NB4 (cell line): ENCODE results near the gene CSNK2A3.
A peak's percentile ranks its signal among the peaks of the same experiment; 100 is the strongest.

Experiments
- DNase-seq: peaks from one replicate; pipeline ENCODE4 v3.0.0; 2010; ENCODE audit warnings: low read depth
- H3K4me3 ChIP-seq: one replicate; pipeline ENCODE4 v1.5.1; 2011; ENCODE audit warnings: mild to moderate bottlenecking, low read depth, low read length, moderate library complexity
- MYC ChIP-seq: IDR thresholded peaks from 2 replicates; pipeline ENCODE4 v1.6.1; 2011; ENCODE audit warnings: low read depth, low read length
- POLR2A ChIP-seq: IDR thresholded peaks from 2 replicates; pipeline ENCODE4 v1.6.1; 2011; ENCODE audit warnings: mild to moderate bottlenecking; ENCODE audit not compliant: insufficient read length; ENCODE audit errors: extremely low read depth
- TF ChIP-seq, protein P1 (sequence below): IDR thresholded peaks from one replicate; pipeline ENCODE4 v1.5.1; 2012; ENCODE audit warnings: low read depth, low read length
- TF ChIP-seq, protein P2 (sequence below): IDR thresholded peaks from 2 replicates; pipeline ENCODE4 v1.6.1; 2011; ENCODE audit warnings: low read depth, low read length

Gene CSNK2A3

DNA sequence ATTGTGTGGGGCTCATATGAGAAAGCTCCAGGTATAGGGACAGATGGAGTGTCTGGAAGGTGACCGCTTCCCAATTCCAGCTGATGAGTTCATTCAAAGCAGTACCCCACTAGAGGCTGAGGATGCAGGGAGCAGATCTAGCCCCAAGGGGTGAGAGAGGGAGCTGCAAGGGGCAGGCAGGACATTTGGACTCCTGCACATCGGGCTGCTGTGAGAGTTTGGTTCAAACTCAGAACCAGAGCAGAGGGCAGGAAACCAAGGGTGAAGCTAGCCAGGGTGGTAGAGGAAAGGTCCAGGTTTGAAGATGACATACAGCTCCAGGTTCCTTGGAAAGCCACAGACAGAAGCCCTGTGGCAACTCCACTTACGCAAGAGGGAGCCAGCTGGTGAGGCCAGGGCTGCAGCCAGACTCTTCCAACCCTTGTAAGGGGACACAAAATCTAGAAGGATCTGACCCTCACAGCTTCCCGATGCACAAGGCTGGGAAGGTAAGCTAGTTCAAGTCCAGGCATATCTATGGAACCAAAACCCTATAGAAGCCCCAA, 1.9 kb downstream of the CSNK2A3 start:
- TF ChIP-seq, protein P1, sequence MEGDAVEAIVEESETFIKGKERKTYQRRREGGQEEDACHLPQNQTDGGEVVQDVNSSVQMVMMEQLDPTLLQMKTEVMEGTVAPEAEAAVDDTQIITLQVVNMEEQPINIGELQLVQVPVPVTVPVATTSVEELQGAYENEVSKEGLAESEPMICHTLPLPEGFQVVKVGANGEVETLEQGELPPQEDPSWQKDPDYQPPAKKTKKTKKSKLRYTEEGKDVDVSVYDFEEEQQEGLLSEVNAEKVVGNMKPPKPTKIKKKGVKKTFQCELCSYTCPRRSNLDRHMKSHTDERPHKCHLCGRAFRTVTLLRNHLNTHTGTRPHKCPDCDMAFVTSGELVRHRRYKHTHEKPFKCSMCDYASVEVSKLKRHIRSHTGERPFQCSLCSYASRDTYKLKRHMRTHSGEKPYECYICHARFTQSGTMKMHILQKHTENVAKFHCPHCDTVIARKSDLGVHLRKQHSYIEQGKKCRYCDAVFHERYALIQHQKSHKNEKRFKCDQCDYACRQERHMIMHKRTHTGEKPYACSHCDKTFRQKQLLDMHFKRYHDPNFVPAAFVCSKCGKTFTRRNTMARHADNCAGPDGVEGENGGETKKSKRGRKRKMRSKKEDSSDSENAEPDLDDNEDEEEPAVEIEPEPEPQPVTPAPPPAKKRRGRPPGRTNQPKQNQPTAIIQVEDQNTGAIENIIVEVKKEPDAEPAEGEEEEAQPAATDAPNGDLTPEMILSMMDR = no peak
- TF ChIP-seq POLR2A = no peak
- TF ChIP-seq MYC = no peak
- TF ChIP-seq, protein P2, sequence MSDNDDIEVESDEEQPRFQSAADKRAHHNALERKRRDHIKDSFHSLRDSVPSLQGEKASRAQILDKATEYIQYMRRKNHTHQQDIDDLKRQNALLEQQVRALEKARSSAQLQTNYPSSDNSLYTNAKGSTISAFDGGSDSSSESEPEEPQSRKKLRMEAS = no peak
- DNase-seq = peak; percentile 8
- no peak overlapping the region for H3K4me3 ChIP-seq

DNA sequence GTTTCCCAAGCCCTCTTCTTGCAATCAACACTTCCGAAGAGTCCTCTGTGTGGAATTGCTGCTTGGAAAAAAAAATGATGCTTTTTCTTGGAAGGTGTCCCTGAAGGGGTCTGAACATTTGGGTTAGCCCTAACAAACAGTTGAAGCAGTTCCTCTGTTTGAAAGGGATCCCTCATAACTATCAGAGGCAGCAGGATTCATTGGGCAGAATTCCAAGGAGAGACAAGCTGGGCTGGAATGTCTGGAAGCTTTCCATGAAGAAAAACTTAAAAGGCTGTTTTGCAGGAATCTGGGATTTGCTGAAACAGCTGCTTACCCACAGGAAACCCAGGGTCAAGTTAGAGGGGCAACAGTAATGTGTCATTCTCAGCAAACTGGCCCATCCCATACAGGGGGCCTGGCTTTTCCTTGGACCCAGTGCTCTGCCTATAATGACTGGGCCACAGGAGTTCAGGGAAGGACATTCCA, 3.1 kb downstream of the CSNK2A3 start:
- no peak for DNase-seq
- TF ChIP-seq, protein P1 = no peak
- TF ChIP-seq MYC = no peak
- no peak for TF ChIP-seq POLR2A
- TF ChIP-seq, protein P2 = no peak
- no peak overlapping the region for H3K4me3 ChIP-seq

DNA sequence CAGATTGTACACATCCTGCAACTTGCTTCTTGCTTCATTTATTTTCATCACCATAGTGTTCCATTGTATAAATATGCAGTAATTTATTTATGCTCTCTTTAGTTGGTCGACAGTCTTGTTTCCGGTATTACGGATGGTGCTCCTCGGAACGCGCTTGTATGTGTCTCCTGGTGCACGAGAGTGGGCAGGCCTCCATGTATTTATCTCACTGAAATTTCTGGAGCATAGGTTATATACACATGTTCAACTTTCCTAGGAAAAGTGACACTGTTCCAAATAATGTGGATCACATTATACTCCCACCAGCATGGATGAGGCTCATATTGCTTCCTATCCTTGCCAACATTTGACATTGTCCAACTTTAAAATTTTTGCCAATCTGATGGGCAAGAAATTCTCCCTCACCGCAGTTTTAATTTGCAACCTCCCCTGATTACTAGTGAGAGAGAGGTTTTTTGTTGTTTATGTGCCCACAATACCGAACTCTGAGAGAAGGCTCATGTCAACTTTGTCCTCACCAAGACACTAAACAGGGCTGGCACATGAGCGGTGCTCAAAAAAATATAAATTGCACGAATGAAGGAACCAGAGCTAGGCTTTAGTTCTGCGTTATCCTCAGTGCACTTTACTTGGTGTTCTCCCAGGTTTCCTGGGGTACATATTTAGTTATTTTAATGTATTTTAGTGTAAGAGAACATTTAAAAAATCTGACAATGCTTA, 3.8 kb downstream of the CSNK2A3 start:
- DNase-seq = no peak
- no peak for TF ChIP-seq POLR2A
- TF ChIP-seq, protein P2 = no peak
- TF ChIP-seq, protein P1 = no peak
- TF ChIP-seq MYC = no peak

DNA sequence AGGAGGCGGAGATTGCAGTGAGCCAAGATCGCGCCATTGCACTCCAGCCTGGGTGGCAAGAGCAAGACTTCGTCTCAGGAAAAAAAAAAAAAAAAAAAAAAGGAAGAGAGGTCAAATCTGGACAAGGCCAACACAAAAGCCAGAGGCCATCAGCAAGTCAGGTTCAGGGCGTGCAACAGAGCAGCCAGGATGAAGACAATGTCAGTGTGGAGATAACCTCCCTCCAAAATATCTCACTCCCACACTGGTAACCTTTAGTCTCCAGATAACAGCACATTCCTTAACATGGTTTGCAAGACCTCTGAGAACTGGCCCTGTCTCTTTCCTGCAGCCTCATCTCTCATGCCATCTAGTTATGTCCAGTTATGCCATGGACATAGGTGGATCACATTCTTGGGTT, 4.7 kb downstream of the CSNK2A3 start:
- no peak for DNase-seq
- no peak overlapping the region for H3K4me3 ChIP-seq
- TF ChIP-seq, protein P1 = no peak
- TF ChIP-seq, protein P2 = no peak
- TF ChIP-seq MYC (no peak), POLR2A (no peak)

More for the DNA sequence above, 3.8 kb downstream of the CSNK2A3 start:
- H3K4me3 ChIP-seq = no peak overlapping the region

DNA sequence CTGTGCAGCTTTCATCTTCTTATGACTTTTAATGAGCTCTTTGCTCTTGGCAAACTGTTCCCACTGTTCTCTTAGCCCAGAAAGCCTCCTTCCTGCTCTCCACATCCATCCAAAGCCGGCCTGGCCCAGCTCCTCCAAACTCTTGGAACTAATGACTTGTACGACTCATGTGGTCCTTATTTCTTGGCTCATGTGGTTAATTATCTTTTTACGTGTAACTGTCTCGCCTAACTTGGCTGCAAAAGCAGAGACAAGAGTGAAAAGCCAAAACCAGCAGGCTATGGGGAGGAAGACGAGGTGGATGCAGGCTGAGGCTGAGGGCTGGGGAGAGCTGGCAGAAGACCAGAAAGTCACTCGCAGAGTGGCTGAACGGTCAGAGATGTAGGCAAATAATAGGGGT, 5.5 kb downstream of the CSNK2A3 start:
- no peak overlapping the region for H3K4me3 ChIP-seq
- DNase-seq = no peak
- TF ChIP-seq POLR2A = no peak

DNA sequence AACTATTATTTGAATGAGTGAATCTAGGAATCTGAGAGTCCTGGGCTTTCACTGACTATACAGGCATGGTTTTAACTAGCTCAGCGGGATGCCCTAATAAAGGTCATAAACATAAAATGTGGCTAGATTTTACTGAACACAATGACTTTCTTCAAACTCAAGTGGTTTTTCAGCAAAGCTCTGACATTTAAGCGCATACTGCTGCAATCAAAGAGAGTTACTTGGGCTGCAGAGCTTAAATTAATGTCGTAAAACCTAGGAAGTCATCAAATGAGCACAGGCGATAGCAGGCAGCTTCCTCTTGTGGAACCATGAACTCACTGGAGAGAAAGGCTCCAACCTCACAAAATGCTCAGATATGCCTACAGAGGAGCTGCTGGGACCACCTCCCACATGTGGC, 6.7 kb downstream of the CSNK2A3 start:
- no peak for DNase-seq
- TF ChIP-seq MYC (no peak), POLR2A (no peak)
- TF ChIP-seq, protein P2 = no peak
- TF ChIP-seq, protein P1 = no peak
- H3K4me3 ChIP-seq = no peak overlapping the region
